Left kidney (tissue), 8 donors: ENCODE results near the gene TPT1. TPM values are rescaled to one million over a fixed set of nuclear protein-coding genes. Genes with fewer than 3 reads are reported as not detected.
A peak's percentile ranks its signal among the peaks of the same experiment; 100 is the strongest.
"Not testable (repeated sequence)": the region's sequence is repeated elsewhere in the genome, so short reads cannot be mapped to it uniquely, and the experiment has no call there.

ENCODE experiments used
- DNase-seq: peaks from one replicate; pipeline ENCODE4 v3.0.0-alpha.2; 2013
- long read RNA-seq, 8 donors: transcript quantifications; one replicate each; lab custom pipeline, GENCODE V29; 2026
- polyA plus RNA-seq: library from polyadenylated mRNA; unstranded; fragments of 120-200 nt; gene quantifications from one replicate; pipeline ENCODE4 v1.2.1, GENCODE V29; 2013; ENCODE audit not compliant: insufficient read length

The TPT1 gene
- polyA plus RNA-seq, result 5,991 TPM
- long read RNA-seq, donor 1, full-length matches to known transcripts, result 3,036 of 3,646 reads
- long read RNA-seq, donor 1, partial matches to known transcripts, result 508 of 3,646 reads
- long read RNA-seq, donor 1, other reads (novel, unspliced or antisense), result 102 of 3,646 reads
- long read RNA-seq, donor 2, full-length matches to known transcripts, result 2,264 of 2,730 reads
- long read RNA-seq, donor 2, partial matches to known transcripts, result 404 of 2,730 reads
- long read RNA-seq, donor 2, other reads (novel, unspliced or antisense), result 62 of 2,730 reads
- long read RNA-seq, donor 3, full-length matches to known transcripts, result 2,084 of 2,378 reads
- long read RNA-seq, donor 3, partial matches to known transcripts, result 241 of 2,378 reads
- long read RNA-seq, donor 3, other reads (novel, unspliced or antisense), result 53 of 2,378 reads
- long read RNA-seq, donor 4, full-length matches to known transcripts, result 387 of 870 reads
- long read RNA-seq, donor 4, partial matches to known transcripts, result 483 of 870 reads
- long read RNA-seq, donor 4, other reads (novel, unspliced or antisense), result 0 of 870 reads
- long read RNA-seq, donor 5, full-length matches to known transcripts, result 3,972 of 4,735 reads
- long read RNA-seq, donor 5, partial matches to known transcripts, result 621 of 4,735 reads
- long read RNA-seq, donor 5, other reads (novel, unspliced or antisense), result 142 of 4,735 reads
- long read RNA-seq, donor 6, full-length matches to known transcripts, result 3,145 of 3,764 reads
- long read RNA-seq, donor 6, partial matches to known transcripts, result 497 of 3,764 reads
- long read RNA-seq, donor 6, other reads (novel, unspliced or antisense), result 122 of 3,764 reads
- long read RNA-seq, donor 7, full-length matches to known transcripts, result 4,073 of 4,981 reads
- long read RNA-seq, donor 7, partial matches to known transcripts, result 802 of 4,981 reads
- long read RNA-seq, donor 7, other reads (novel, unspliced or antisense), result 106 of 4,981 reads
- long read RNA-seq, donor 8, full-length matches to known transcripts, result 978 of 1,194 reads
- long read RNA-seq, donor 8, partial matches to known transcripts, result 186 of 1,194 reads
- long read RNA-seq, donor 8, other reads (novel, unspliced or antisense), result 30 of 1,194 reads

GRCh38 chr13:45341034-45341798, at the start of gene TPT1:
Gene TPT1, minus strand, starts transcription at chr13:45341183. Its CDS starts 114 bp downstream, at chr13:45341069.
- DNase-seq, result peak; percentile 98

- DNase-seq, result not testable (repeated sequence)
Measured at GRCh38 chr13:45390348-45390747, 49.4 kb upstream of the TPT1 start.

GRCh38 chr13:45388664-45389063, 47.7 kb upstream of the TPT1 start:
- no peak for DNase-seq

GRCh38 chr13:45386892-45387575, 46.1 kb upstream of the TPT1 start:
- DNase-seq, result not testable (repeated sequence)

GRCh38 chr13:45385907-45386553, 45.0 kb upstream of the TPT1 start:
- DNase-seq, result no peak

GRCh38 chr13:45385320-45385719, 44.3 kb upstream of the TPT1 start:
- DNase-seq, result no peak

GRCh38 chr13:45384474-45385174, 43.6 kb upstream of the TPT1 start:
- DNase-seq, result no peak

- not testable (repeated sequence) for DNase-seq
Measured at GRCh38 chr13:45382739-45383138, 41.8 kb upstream of the TPT1 start.

GRCh38 chr13:45381196-45381595, 40.2 kb upstream of the TPT1 start:
- DNase-seq, result no peak

GRCh38 chr13:45380708-45381107, 39.7 kb upstream of the TPT1 start:
- DNase-seq, result not testable (repeated sequence)

- DNase-seq, result not testable (repeated sequence)
Measured at GRCh38 chr13:45379516-45379915, 38.5 kb upstream of the TPT1 start.

GRCh38 chr13:45378786-45379185, 37.8 kb upstream of the TPT1 start:
- not testable (repeated sequence) for DNase-seq

GRCh38 chr13:45377314-45377713, 36.3 kb upstream of the TPT1 start:
- DNase-seq, result not testable (repeated sequence)

GRCh38 chr13:45376651-45377050, 35.7 kb upstream of the TPT1 start:
- not testable (repeated sequence) for DNase-seq

GRCh38 chr13:45374917-45375316, 33.9 kb upstream of the TPT1 start:
- no peak for DNase-seq

GRCh38 chr13:45373162-45373547, 32.2 kb upstream of the TPT1 start:
- no peak for DNase-seq

- DNase-seq, result peak; percentile 57
Measured at GRCh38 chr13:45372189-45373161, 31.5 kb upstream of the TPT1 start.

GRCh38 chr13:45370922-45371406, 30.0 kb upstream of the TPT1 start:
- peak; percentile 75 for DNase-seq
